ENCODE results near the gene BCKDHA.

BCKDHA gene

GRCh38 chr19:41397086-41398049, at the start of gene BCKDHA, which contains the start of gene EXOSC5:
Gene BCKDHA (plus strand): TSS chr19:41397818. CDS start chr19:41397828, 10 bp downstream.
Gene EXOSC5 (minus strand): TSS chr19:41397359. CDS start chr19:41397328, 31 bp downstream.
- peak; percentile 99 for DNase-seq

- no peak for DNase-seq
These were observed 46.8 kb upstream of the BCKDHA start for GRCh38 chr19:41350735-41351338.

GRCh38 chr19:41351339-41352245, 46.0 kb upstream of the BCKDHA start:
- peak; percentile 86 for DNase-seq

GRCh38 chr19:41352279-41352608, 45.4 kb upstream of the BCKDHA start:
- DNase-seq, result no peak

GRCh38 chr19:41352609-41353465, 44.8 kb upstream of the BCKDHA start:
- DNase-seq, result peak; percentile 65

GRCh38 chr19:41353466-41354342, 43.9 kb upstream of the BCKDHA start, which contains the start of gene TGFB1:
Gene TGFB1 (minus strand): TSS chr19:41353922. CDS start chr19:41353044, 878 bp downstream.
- peak; percentile 91 for DNase-seq

GRCh38 chr19:41354343-41354953, 43.2 kb upstream of the BCKDHA start:
- no peak for DNase-seq

- DNase-seq, result no peak
These were observed 42.6 kb upstream of the BCKDHA start for GRCh38 chr19:41355035-41355434.

- DNase-seq, result no peak
These were observed 41.8 kb upstream of the BCKDHA start for GRCh38 chr19:41355802-41356201.

- peak; percentile 26 for DNase-seq
These were observed 40.5 kb upstream of the BCKDHA start for GRCh38 chr19:41356984-41357739.

- no peak for DNase-seq
These were observed 39.9 kb upstream of the BCKDHA start for GRCh38 chr19:41357746-41358145.

GRCh38 chr19:41359741-41360140, 37.9 kb upstream of the BCKDHA start:
- DNase-seq, result no peak

GRCh38 chr19:41362143-41362847, 35.3 kb upstream of the BCKDHA start:
- DNase-seq, result no peak

GRCh38 chr19:41363371-41363752, 34.3 kb upstream of the BCKDHA start:
- DNase-seq, result no peak

GRCh38 chr19:41363753-41364523, 33.7 kb upstream of the BCKDHA start, which contains the start of gene B9D2:
Gene B9D2 (minus strand): TSS chr19:41364149. CDS start chr19:41363519, 630 bp downstream.
- DNase-seq, result peak; percentile 98

GRCh38 chr19:41364524-41365391, 32.9 kb upstream of the BCKDHA start:
- no peak for DNase-seq

- DNase-seq, result no peak
These were observed 31.5 kb upstream of the BCKDHA start for GRCh38 chr19:41366089-41366488.
